Stimulated activated CD4-positive, alpha-beta T cell treated with anti-CD3 and anti-CD28 coated beads, Interleukin-2, amount 100 ng/mL, for 48 hours (primary cell): Measurements from ENCODE around the gene ANKRD60.
A peak's percentile ranks its signal among the peaks of the same experiment; 100 is the strongest.

Source experiments
- DNase-seq, 2 donors: peaks; one replicate each; pipeline ENCODE4 v3.0.0-alpha.2; 2020

ANKRD60 gene

DNA sequence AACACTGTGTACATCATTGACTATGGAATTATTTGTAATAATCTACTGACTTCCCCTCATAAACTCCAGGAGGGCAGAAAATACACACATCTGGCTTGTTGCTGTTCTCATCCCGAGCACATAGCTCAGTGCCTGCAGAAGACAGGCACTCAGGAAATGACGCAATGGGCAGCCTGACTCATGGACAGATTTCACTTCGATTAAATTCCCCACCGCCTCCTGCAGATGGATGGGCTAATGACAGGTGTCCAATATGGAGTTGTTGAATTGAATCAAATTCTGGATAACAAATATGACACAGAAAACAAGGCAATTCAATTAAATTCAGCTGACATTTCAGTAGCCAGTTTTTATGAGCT is 9.1 kb downstream of the ANKRD60 start:
- DNase-seq, result no peak

DNA sequence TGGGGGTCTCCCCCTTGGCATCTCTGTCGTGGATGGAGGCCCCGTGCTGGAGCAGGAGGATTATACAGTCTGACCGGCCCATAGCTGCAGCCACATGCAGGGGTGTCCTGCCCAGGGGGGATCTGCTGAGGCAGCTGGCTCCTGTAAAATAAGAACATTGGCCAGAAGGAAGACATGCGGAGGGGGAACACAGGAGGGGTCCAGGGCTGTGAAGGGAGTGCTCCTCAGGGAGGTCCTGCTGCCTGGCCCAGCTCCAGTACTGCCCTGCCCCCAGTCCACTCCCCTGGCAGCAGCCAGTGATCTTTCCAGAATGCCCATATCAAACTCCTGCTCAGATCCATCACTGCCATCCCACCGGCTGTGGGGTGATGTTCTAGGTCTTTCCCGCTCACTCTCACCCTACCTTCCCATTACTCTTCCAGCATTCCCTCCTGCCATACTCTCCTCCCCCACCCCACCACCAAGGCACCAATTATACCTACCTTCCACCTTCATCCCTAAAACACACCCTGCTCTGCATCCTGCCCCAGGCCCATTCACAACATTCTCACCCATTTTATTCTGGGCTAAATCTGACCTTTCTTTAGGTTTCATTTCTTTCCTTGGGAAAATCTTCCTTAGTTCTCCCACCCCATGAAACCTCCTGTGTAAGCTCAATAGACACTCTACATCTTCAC is 9.7 kb downstream of the ANKRD60 start:
- no peak for DNase-seq

DNA sequence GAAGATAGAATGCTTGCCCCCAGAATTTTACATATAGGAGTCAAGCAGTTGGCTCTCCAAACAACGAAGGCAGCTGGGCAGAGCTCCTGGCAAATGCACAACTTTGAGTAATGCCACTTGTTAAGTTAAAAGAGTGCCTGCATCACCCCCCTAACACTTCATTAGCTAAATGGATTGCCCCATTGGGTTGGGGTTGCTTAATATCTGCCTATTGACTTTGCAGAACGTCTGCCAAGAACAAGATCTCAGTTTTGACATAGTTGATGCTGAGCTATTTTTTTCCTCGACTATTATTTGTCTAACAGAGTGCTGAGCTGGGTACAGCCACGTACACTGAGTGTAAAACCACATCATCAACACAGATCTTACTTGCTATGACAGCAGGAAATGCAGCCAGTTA is 12.1 kb downstream of the ANKRD60 start:
- DNase-seq, result no peak

DNA sequence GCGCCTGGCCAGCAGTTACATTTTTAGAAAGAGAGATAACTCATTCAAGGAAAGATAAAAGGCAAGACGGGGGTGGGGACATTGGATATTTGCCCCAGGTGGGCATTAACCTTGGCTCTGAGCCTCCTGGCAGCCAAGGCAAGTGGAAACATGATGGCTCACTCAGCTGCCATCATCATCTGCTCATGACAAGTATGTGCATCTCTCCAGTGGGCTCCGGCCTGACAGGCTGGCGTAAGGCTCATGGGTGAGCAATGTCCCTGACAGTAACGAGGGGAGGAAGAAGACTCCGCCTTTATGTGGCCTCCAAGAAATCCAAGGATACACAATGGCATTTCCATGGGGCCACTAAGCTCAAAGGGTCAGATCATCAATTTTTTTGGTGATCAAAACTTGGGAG is 13.3 kb downstream of the ANKRD60 start:
- DNase-seq, result no peak

DNA sequence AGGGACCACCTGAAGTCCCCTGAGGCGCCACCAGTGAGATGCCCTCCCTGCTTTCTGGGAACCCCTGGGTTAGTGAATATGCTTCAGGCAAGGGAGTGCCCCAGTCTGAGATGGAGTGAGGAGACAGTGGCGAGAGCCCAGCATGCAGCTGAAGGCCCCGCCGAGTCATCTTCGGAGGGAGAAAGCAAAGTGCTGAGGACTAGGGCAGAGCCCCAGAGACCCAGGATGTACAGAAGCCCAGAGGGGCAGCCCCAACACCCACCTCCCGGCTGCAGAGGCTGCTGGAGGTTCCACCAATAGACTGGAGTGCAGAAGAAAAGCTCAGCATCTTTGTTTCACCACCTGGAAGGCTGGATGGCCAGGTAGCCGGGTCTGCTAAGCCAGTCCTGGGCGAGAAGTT is 14.1 kb downstream of the ANKRD60 start:
- no peak for DNase-seq

DNA sequence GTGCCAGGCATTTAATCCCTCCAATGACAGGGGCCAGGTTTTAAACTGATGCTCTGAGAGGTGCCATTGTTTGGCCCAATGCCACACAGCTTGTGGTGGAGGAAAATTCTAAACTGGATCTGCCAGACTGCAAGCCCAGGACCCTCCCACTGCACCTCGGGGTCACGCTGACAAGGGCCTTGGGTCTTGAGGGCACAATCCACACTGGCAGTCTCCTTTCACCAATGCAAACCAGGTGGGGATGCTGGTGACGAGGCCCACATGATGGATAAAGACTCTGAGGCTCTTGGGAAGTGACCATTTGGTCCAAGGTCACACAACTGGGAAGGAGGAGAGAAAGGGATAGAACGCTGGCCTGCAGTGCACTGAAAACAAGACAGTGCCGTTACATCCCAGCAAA is 14.7 kb downstream of the ANKRD60 start:
- DNase-seq, result no peak

DNA sequence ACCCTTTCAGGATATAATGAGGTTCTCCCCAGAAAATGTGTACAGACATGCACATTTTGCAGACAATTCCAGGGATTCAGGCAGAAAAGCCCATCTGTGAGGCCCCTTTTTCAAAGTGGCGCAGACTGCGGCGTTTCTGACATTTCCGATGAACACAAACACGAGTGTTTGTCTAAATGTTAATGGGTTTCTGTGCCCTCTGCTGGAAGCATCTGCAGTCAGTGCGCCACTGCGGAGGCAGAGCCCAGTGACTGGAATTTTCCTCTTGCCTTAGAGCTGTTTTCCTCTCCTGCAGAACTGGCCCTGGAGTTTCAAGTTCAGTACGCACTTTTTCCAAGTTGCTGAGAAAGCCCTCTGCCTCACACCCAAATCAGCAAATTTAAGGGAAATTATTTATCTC is 15.3 kb downstream of the ANKRD60 start:
- no peak for DNase-seq

DNA sequence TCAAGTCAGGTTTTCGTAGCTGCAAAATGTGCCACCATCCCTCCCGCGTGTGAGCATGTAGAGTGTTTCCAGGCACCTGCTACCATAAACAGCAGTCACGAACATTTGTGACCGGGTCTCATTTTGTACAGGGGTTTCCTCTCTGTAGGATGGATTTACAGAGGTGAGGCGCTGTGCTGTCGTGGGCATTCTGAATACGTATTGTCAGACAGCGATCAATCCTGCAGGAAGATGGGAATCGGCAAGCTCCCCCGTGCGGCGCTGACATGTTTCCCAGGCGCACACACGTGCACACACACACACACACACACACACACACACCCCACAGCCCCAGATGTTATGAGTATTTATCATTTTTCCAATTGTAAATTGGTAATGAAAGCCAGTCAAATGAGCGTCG is 15.8 kb downstream of the ANKRD60 start:
- no peak for DNase-seq

DNA sequence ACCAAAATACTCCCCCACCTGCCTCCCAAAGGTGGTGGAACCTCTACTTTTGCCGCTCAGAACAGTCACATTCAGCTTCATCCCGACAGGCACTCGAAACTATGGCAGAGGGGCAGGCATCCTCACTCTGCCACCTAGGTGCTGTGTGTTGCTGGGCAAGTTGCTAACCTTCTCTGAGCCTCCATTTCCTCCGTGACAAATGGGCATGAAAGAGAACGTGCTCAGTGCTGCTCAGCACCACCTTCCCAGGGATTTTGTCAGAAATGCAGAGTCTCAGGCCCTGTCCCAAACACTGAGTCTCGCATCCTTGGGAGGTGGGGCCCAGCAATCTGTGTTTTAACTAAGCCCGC is 18.1 kb downstream of the ANKRD60 start:
- no peak for DNase-seq

DNA sequence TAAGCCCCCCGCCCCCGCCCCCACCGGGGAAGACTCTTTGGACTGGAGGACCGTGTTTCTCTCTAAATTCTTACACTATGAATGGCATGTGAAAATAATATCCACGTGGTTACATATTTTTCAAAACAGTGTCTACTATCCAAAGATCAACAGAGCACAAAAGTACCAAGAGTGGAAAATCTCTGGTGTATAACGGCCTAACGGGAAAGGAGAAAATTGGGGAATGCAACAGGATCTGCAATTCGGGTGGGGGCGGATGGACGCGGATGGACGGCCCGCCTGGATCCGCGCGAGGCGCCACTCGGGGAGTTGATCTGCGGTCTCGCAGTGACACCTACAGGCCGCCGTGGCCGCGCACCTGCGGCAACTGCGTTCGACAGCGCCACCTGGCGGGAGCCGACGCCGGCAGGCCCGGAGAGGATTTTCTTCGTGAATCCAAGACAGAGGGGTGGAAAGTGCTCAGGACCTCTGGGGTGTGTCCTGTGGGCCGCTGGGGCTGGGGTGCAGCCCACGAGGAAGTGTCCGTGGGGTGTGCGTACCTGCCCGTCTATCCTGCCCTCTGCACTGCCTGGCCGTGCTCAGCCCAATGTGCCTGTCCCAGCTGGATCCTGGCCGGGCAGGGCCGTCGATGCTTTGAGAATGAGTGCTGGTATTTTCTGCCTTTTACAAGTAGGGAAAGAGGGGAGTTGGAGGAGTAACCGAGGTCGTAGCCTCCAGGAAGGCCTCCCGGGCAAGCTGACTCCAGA is 18.6 kb downstream of the ANKRD60 start:
- DNase-seq, result peak; percentile 88 to 96

DNA sequence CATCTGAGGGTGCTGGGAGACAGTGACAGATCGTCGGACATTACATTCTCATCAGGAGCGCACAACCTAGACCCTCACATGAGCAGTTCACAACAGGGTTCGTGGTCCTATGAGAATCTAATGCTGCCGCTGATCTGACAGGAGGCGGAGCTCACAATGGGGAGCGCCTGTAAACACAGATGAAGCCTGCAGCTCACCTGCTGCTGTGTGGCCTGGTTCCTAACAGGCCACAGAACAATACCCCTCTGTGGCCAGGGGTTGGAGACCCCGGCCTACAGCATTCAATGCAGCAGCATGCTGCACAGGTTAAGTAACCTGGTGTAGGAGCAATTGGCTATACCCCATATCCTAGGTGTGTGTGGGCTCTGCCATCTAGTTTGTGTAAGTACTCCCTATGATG is 19.5 kb downstream of the ANKRD60 start:
- DNase-seq, result no peak

DNA sequence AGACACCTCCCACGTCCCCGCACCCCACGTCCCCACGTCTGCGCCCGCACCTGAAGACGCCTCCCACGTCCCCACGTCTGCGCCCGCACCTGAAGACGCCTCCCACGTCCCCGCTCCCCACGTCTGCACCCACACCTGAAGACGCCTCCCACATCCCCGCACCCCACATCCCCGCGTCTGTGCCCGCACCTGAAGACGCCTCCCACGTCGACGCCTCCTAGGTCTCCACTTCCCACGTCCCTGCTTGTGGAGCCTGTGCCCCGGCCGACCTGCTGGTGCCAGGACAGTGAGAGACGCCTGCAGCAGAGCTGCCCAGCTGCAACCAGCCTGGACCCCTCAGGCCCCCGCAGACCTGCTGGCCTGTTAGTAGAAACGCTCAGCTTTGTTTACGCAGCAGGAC is 22.6 kb downstream of the ANKRD60 start:
- DNase-seq, result no peak

DNA sequence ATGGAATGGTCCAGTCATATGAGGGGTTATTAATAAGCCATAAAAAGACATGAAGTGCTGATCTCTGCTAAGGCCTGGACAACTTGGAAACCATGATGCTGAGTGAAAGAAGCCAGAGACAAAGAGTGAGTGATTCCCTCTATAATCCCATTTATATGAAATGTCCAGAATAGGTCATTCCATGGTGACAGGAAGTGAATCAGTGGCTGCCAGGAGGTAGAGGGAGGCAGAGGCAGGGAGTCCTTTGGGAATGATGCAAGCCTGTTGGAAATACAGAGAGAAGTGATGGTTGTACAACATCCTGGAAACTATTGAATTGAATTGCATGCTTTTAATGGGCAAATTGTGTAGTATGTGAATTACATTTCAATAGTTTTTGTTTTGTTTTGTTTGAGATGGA is 26.4 kb downstream of the ANKRD60 start:
- no peak for DNase-seq

DNA sequence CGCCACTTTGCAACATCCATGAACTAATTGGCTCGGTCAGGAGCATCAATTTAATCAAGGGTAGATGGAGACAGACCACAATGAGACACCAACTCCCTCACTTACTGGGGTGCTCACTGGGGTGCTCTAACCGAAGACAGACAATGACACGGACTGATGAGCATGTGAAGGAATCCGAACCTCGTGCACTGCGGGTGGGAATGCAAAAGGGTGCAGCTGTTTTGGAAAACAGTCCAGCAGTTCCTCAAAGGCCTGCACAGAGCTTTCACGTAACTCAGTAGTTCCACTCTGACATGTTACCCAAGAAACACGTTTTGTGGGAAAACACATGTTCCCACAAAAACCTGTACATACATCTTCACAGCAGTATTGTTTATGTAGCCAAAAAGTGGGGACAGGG is 26.8 kb downstream of the ANKRD60 start:
- DNase-seq, result no peak

DNA sequence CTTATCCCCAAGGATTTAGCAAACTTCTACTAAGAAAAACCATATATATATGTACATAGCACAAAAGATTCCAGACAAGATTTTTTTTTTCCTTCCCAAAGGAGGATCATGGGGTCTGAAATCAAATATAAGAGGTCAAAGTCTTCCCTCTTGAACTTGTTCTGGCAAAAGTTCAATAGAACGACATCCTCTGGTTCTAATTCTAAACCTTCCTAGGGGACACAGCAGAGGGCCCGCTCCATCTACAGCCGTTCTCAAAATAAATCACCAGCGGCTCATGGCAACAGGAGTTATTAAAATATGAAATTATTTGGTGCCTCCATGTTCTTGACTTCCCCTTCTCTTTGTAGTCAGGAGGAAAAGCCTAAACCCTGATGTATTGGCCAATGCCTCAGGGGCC is 29.0 kb downstream of the ANKRD60 start:
- no peak for DNase-seq

DNA sequence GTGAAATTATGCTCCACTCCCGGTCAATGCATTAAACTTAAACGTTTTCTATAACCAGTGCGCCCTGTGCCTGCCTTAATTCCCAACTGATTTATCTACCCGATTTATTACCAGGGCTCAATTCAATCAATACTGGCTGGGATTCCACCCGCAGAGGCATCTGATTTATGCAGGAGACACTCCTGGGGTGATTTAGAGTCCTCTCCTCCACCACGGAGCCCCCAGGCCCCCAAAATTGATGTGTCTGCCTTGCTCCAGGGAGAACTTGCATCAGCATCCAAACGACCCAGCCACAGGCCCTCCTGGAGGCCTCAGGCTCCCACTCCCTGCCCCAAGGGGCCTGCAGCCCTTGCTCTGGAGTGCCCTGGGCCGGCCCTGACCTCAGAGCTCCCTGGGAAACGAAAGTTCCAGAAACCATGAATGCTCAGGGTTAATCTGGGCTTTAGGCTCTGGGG is 29.5 kb downstream of the ANKRD60 start:
- DNase-seq, result no peak

DNA sequence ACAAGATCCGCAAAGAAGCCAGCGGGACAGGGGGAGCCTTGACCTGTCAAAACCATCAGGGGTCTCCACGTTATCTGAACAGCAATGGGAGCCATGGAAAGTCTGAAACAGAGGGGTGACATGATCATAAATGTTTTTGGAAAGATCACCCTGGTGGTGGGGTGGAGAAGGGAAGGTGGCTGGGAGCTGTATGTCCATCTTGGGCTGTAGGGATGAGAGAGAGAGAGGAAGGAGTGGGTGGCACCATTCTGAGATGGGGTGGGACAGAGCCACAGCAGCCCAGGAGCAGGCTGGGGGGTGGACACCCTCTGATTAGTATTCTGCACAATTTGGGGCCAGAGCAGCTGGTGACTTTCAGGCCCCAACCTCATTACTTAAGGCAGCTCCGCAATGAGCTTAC is 30.1 kb downstream of the ANKRD60 start:
- no peak for DNase-seq

DNA sequence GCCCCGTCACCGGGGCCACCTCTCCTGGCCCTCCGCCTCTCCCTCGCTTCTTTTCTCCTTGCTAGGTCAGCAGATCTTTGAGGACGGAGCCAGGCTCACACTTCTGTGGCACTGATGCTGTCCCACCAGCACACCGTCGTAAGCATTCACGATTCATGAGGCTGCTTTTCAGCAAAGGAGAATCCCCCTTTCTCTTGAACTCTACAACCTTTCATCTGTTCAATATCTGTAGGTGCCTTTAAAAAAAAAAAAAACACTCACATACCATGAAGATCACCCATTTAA is 31.3 kb downstream of the ANKRD60 start:
- no peak for DNase-seq

DNA sequence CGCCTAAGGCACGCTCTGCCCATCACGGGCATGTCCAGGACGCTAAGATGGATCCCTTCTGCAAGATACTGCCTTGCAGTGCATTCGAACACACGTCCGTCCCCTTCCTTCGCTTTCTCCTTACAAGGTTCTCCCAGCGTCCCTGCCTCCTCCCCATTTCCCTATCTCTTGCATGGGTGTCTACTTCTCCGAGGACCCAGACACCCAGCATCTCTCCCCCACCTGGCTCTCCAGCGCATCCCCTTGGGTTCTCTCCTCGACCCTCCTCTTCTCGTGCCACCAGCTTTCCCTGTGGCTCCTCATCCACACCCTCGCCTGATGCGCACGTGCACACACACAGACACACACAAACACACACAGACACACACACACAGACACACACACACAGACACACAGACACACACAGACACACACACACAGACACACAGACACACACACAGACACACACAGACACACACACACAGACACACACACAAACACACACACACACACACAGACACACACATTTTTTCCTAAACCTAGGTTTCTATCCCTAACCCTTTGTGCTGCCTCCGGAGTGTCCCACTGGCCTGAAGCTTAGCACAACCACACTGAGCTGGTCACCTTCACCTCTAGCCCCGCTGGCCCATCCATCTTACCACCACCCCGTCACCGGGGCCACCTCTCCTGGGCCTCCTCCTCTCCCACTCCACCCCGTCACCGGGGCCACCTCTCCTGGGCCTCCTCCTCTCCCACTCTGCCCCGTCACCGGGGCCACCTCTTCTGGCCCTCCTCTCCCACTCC is 31.9 kb downstream of the ANKRD60 start:
- no peak for DNase-seq

DNA sequence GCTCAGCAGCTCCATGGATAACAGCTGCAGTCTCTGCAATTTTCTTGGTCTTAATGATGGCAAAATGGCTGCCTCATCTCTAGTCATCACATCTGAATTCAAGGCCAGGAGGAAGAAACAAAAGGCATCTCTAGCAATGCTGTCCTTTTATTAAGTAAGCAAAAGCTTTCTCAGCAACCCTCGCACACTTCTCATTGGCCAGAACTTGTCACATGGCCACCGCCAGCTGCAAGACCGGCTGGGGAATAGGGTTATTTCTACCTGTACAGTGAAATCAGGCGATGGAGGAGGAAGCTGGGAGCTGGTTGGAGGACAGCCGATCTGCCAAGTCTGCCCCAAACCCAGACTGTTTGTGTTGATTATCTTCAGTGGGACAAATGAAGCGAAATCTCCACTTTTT is 33.4 kb downstream of the ANKRD60 start:
- DNase-seq, result no peak

DNA sequence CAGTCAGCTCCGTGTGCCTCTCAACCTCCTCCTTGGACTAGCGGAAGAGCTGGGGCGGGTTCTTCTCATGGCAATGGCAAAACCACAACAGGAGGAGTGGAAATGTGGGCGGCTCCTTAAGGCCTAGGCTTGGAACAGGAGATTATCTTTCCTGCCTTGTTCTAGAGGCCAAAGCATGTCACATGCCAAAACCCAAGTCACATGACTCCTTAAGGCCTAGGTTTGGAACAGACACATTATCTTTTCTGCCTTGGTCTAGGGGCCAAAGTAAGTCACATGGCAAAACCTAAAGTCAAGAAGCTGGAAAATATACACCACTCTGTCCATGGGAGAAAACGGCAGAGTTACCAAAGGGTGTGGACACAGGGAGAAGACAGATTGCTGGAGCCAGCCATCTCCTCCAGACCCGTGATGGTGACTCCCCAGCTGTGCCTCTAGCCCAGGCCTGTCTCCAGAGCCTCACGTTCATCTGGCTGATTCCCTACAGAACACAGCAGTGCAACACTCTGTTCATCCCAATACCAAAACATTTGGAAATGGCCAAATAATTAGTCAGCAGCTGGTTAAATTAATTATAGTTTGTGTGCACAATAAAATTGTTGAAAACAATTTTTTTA is 34.2 kb downstream of the ANKRD60 start:
- no peak for DNase-seq

DNA sequence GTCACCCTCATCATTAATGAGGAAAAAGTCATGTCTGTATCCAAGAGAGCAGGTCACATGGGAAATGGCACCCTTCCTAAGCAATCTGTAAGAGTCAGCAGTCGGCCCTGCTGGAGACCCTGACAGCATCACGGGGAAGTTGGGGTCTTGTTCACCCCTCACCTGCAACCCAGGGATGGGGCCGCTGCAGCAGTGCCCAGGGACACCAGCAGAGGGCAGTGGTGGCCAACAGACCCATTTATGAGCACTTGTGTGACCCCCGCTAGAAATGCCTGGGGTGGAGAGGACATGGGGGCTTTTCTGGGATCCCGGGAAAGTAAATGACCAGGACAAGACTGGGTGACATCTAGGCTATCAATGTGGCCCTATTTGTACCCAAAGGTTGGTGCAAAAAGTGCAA is 35.9 kb downstream of the ANKRD60 start:
- peak; percentile 28 to 39 for DNase-seq

DNA sequence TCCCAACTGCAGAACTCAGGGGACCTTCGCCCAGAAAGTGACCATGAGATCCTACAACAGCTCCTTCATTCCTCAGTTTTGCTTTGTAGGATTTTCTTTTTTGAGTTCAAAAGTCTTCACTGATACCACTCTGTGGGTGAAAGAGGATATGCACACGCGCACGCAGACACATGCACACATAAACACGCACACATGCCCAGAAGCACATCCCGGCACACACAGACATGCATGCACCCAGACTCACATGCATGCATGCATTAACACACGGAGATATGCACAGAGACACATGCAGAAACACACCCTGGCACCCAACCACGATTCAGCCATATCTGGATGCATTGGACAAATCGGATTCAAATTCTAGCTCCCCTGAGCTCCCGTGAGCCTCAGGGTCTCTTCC is 36.4 kb downstream of the ANKRD60 start:
- DNase-seq, result no peak

DNA sequence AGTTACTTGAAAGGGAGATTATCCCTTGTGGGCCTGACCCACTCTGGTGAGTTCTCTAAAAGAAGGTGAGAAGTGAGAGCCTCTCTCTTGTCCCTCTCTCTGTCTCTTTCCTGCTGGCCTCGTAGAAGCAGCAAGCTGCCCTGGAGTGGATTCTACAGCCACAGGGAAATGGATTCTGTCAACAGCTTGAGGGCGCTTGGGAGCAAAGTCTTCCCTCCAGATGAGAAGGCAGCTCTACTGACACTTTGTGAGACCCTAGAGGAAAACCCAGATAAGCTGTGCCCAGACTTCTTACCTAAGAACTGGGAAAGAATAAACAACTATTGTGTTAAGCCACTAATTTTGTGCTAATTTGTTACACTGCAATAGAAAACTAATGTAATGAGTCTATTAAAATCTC is 39.9 kb downstream of the ANKRD60 start:
- no peak for DNase-seq
